ENCODE data around the gene NR2C1. TPM values are rescaled to one million over a fixed set of nuclear protein-coding genes. Genes with fewer than 3 reads are reported as not detected.

Gene NR2C1
- total and polyA plus RNA-seq, 9 of the 15 experiments (the other 6 are each of a cell fraction or from before 2014, with no cell fraction given) = 8.5 to 42.4 (median 35.6) TPM

DNA sequence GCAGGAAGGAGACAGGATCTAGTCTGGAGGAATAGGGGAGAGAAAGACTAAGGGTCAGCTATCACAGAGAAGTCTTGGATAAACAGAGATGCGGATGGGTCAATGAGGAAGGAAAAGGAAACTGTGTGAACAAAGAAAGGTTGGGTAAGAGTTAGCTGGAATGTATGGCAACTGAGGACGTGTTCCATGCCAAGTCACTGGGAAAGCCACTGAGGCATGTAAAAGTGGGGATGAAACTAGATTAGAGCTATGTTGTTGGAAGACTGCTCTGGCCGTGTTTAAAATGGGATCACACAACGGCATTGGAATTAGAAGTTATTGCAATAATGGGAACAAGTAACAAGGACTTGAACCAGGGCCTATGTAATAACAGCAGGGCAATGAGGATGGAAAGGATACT is 3.9 kb upstream of the NR2C1 start (continued):
- TF ChIP-seq, protein P1, sequence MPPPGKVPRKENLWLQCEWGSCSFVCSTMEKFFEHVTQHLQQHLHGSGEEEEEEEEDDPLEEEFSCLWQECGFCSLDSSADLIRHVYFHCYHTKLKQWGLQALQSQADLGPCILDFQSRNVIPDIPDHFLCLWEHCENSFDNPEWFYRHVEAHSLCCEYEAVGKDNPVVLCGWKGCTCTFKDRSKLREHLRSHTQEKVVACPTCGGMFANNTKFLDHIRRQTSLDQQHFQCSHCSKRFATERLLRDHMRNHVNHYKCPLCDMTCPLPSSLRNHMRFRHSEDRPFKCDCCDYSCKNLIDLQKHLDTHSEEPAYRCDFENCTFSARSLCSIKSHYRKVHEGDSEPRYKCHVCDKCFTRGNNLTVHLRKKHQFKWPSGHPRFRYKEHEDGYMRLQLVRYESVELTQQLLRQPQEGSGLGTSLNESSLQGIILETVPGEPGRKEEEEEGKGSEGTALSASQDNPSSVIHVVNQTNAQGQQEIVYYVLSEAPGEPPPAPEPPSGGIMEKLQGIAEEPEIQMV (tag; conservative IDR thresholded peaks at IDR 0.05; ENCODE audit: low read depth) = no peak
- no peak for TF ChIP-seq C11orf30 (IDR thresholded peaks at IDR 0.05; ENCODE audit: low read depth)
- TF ChIP-seq ZC3H8 (IDR thresholded peaks at IDR 0.05) = no peak
- TF ChIP-seq, protein P2, sequence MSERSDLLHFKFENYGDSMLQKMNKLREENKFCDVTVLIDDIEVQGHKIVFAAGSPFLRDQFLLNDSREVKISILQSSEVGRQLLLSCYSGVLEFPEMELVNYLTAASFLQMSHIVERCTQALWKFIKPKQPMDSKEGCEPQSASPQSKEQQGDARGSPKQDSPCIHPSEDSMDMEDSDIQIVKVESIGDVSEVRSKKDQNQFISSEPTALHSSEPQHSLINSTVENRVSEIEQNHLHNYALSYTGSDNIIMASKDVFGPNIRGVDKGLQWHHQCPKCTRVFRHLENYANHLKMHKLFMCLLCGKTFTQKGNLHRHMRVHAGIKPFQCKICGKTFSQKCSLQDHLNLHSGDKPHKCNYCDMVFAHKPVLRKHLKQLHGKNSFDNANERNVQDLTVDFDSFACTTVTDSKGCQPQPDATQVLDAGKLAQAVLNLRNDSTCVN (CRISPR knock-in tag; IDR thresholded peaks at IDR 0.05) = no peak
- TF ChIP-seq MBD2 (IDR thresholded peaks at IDR 0.05; ENCODE audit: borderline replicate concordance, low read depth) = no peak
- TF ChIP-seq, protein P3, sequence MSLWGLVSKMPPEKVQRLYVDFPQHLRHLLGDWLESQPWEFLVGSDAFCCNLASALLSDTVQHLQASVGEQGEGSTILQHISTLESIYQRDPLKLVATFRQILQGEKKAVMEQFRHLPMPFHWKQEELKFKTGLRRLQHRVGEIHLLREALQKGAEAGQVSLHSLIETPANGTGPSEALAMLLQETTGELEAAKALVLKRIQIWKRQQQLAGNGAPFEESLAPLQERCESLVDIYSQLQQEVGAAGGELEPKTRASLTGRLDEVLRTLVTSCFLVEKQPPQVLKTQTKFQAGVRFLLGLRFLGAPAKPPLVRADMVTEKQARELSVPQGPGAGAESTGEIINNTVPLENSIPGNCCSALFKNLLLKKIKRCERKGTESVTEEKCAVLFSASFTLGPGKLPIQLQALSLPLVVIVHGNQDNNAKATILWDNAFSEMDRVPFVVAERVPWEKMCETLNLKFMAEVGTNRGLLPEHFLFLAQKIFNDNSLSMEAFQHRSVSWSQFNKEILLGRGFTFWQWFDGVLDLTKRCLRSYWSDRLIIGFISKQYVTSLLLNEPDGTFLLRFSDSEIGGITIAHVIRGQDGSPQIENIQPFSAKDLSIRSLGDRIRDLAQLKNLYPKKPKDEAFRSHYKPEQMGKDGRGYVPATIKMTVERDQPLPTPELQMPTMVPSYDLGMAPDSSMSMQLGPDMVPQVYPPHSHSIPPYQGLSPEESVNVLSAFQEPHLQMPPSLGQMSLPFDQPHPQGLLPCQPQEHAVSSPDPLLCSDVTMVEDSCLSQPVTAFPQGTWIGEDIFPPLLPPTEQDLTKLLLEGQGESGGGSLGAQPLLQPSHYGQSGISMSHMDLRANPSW (CRISPR knock-in tag; IDR thresholded peaks at IDR 0.05) = no peak
- TF ChIP-seq HSF4 (CRISPR knock-in tag; IDR thresholded peaks at IDR 0.05; ENCODE audit: borderline replicate concordance) = no peak
- TF ChIP-seq GATAD2A (IDR thresholded peaks at IDR 0.05) = no peak
- TF ChIP-seq TCF7 (IDR thresholded peaks at IDR 0.05; ENCODE audit: borderline replicate concordance) = no peak

Data from K562 (cell line).